ENCODE results near the gene OSER1.

OSER1 gene

DNA sequence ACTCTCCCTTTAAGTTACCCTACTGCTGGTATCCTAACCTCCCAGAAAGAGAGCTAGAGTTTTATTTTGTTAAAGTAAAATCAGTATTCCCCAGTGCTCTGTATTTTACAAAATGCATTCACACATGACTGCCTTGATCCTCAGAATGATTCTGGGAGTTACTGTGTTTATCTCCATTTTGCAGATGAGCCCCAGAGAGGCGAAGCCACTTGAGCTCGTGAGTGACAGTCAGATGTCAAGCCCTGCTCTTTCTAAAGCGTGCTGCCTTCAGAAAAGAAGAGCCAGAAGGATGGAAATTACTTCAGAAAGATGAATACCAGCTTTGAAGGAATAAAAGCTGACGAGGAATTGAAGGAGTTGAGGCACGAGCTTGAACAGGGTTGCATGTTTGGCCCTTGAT, 14.1 kb upstream of the OSER1 start:
- no peaks in the 10 kb centered on the region for H3K9me3 ChIP-seq (ENCODE audit: control insufficient read depth in 2 of 2, low read length in 2 of 2)
- H3K9ac ChIP-seq (ENCODE audit: low read length in 2 of 2): no peak overlapping the region
- no peak overlapping the region for H3K4me3 ChIP-seq (ENCODE audit: low read length in 2 of 2)
- peaks cover 0 to 3% of the 10 kb centered on the region in 2 donors for H3K36me3 ChIP-seq (ENCODE audit: control insufficient read depth in 2 of 2, insufficient read depth in 2 of 2, low read length in 2 of 2)
- no peaks in the 10 kb centered on the region for H3K27me3 ChIP-seq (ENCODE audit: control insufficient read depth in 1 of 2, insufficient read depth in 2 of 2, low read length in 2 of 2)
- no peaks in the 10 kb centered on the region for H3K4me1 ChIP-seq (ENCODE audit: control insufficient read depth, insufficient read depth, low read length)
- no peak overlapping the region for H3K27ac ChIP-seq (ENCODE audit: low read length)

DNA sequence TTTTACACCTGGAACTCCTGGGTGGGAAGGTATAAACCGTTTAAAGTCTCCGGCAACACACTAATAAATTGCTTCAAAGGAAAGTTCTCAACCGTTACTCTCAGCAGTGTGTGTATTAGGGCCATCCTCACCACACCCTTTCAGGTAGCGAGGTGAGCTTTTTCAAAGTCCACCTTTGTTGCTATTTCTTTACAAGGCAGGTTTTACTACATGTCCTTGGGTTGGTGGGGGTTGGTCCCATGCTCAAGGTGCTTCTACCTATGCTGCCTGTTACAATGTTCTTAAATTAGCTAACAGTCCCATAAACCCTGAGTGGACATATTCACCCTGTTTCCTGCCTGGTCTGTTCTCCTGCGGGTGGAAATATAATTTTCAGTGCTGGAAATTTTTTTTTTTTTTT, 13.2 kb upstream of the OSER1 start:
- Histone ChIP-seq H3K4me1 (ENCODE audit: control insufficient read depth, insufficient read depth, low read length) (no peaks in the 10 kb centered on the region), H3K9ac (ENCODE audit: low read length in 2 of 2) (no peak overlapping the region), H3K9me3 (ENCODE audit: control insufficient read depth in 2 of 2, low read length in 2 of 2) (no peaks in the 10 kb centered on the region), H3K4me3 (ENCODE audit: low read length in 2 of 2) (no peak overlapping the region), H3K27ac (ENCODE audit: low read length) (no peak overlapping the region), H3K36me3 (ENCODE audit: control insufficient read depth in 2 of 2, insufficient read depth in 2 of 2, low read length in 2 of 2) (peaks cover 0 to 3% of the 10 kb centered on the region in 2 donors), H3K27me3 (ENCODE audit: control insufficient read depth in 1 of 2, insufficient read depth in 2 of 2, low read length in 2 of 2) (no peaks in the 10 kb centered on the region)

DNA sequence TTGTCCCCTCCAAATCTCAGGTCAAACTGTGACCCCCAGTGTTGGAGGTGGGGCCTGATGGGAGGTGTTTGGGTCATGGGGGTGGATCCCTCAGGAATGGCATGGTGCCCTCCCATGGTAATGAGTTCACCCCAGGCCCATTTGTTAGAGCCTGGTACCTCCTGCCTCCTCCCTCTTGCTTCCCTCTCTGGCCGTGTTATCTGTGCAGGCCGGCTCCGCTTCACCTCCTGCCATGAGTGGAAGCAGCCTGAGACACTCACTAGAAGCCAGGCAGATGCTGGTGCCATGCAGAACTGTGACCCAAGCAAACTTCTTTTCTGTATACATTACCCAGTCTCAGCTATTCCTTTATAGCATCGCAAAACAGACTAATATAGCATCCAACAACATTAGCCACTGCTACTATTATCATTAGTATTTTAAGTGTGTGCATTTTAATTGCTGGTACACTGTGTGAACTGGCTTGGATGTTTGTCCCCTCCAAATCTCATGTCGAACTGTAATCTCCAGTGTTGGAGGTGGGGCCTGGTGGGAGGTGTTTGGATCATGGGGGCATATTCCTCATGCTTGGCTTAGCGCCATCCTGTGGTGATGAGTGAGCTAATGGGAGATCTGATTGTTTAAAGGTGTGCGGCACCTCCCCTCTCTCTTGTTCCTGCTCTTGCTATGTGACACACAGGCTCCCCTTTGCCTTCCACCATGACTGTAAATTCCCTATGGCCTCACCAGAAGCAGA, 12.2 kb upstream of the OSER1 start:
- no peaks in the 10 kb centered on the region for H3K27me3 ChIP-seq (ENCODE audit: control insufficient read depth in 1 of 2, insufficient read depth in 2 of 2, low read length in 2 of 2)
- H3K36me3 ChIP-seq (ENCODE audit: control insufficient read depth in 2 of 2, insufficient read depth in 2 of 2, low read length in 2 of 2): peaks cover 0 to 3% of the 10 kb centered on the region in 2 donors
- no peak overlapping the region for H3K27ac ChIP-seq (ENCODE audit: low read length)
- H3K4me1 ChIP-seq (ENCODE audit: control insufficient read depth, insufficient read depth, low read length): peaks cover 4% of the 10 kb centered on the region
- H3K4me3 ChIP-seq (ENCODE audit: low read length in 2 of 2): no peak overlapping the region
- H3K9ac ChIP-seq (ENCODE audit: low read length in 2 of 2): no peak overlapping the region
- no peaks in the 10 kb centered on the region for H3K9me3 ChIP-seq (ENCODE audit: control insufficient read depth in 2 of 2, low read length in 2 of 2)

DNA sequence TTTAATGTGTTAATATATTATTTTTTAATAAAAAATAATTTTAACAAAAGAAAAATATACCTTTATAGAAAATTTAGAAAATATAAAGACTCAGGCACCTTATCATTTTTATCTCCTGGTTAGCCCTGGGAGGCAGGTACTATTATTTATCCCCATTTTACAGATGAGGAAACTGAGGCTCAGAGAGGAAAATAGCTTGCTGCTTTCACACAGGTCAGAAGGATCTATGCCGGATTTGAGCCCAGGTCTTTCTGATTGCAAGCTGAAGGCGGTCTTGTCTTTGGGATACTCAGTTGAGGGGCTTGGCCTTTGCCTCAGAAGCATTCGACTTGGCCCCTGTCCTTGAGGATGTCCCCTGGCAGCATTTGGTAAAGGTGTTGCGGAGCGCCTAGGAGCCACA, 11.5 kb upstream of the OSER1 start:
- H3K4me1 ChIP-seq (ENCODE audit: control insufficient read depth, insufficient read depth, low read length): peaks cover 4% of the 10 kb centered on the region
- H3K9me3 ChIP-seq (ENCODE audit: control insufficient read depth in 2 of 2, low read length in 2 of 2): no peaks in the 10 kb centered on the region
- no peak overlapping the region for H3K9ac ChIP-seq (ENCODE audit: low read length in 2 of 2)
- no peaks in the 10 kb centered on the region for H3K27me3 ChIP-seq (ENCODE audit: control insufficient read depth in 1 of 2, insufficient read depth in 2 of 2, low read length in 2 of 2)
- H3K4me3 ChIP-seq (ENCODE audit: low read length in 2 of 2): no peak overlapping the region
- peaks cover 0 to 3% of the 10 kb centered on the region in 2 donors for H3K36me3 ChIP-seq (ENCODE audit: control insufficient read depth in 2 of 2, insufficient read depth in 2 of 2, low read length in 2 of 2)
- H3K27ac ChIP-seq (ENCODE audit: low read length): no peak overlapping the region

DNA sequence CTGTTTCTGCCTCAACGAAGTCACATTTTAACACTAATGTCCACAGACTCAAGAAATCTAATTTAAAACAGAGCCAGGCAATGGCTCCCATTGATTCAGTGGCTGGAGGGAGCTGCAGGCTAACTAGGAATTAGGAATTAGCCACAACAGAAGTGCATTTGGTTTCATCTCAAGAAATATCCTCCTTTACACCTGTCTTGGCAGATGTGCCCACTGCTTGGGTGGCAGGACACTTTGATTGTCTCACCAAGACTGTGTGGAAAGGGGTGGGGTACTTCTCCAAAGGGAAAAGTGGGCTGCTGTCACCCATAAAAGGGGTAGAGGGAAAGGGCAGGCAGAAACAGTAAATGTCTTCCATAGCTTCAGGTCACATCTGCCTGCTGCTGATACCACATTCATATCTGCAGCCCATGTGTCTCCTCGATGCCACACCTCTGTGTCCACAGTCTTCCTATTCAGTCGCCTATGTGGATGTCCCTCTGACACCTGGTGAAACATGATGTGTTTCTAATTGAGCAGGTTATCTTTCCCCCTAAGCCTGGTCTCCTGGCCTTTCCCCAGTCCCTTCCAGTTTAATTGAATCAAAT, 10.9 kb upstream of the OSER1 start:
- Histone ChIP-seq H3K9ac (ENCODE audit: low read length in 2 of 2) (no peak overlapping the region), H3K27me3 (ENCODE audit: control insufficient read depth in 1 of 2, insufficient read depth in 2 of 2, low read length in 2 of 2) (no peaks in the 10 kb centered on the region), H3K4me3 (ENCODE audit: low read length in 2 of 2) (no peak overlapping the region), H3K36me3 (ENCODE audit: control insufficient read depth in 2 of 2, insufficient read depth in 2 of 2, low read length in 2 of 2) (peaks cover 0 to 5% of the 10 kb centered on the region in 2 donors), H3K9me3 (ENCODE audit: control insufficient read depth in 2 of 2, low read length in 2 of 2) (no peaks in the 10 kb centered on the region), H3K27ac (ENCODE audit: low read length) (no peak overlapping the region), H3K4me1 (ENCODE audit: control insufficient read depth, insufficient read depth, low read length) (peaks cover 7% of the 10 kb centered on the region)

DNA sequence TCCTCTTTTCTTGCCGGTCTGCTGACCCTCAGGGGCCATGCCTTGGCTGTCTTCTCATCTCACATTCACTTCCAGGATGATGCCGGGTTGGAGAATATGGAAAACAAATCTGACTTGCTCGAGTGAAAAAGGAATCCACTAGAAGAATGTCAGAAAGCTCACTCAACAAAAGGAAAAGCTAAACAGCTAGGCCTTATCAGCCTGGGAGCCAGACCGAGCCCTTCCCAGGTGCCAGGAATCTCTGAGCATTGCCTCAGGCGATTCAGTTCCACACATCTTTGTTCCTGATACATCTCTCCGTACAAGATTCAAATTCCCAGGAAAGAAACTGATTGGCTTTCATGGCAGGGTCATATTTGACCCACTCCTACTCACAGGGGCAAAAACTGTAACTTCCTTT, 9.2 kb upstream of the OSER1 start:
- no peaks in the 10 kb centered on the region for H3K27me3 ChIP-seq (ENCODE audit: control insufficient read depth in 1 of 2, insufficient read depth in 2 of 2, low read length in 2 of 2)
- no peak overlapping the region for H3K9ac ChIP-seq (ENCODE audit: low read length in 2 of 2)
- peaks cover 0 to 7% of the 10 kb centered on the region in 2 donors for H3K36me3 ChIP-seq (ENCODE audit: control insufficient read depth in 2 of 2, insufficient read depth in 2 of 2, low read length in 2 of 2)
- peaks cover 11% of the 10 kb centered on the region for H3K4me1 ChIP-seq (ENCODE audit: control insufficient read depth, insufficient read depth, low read length)
- H3K4me3 ChIP-seq (ENCODE audit: low read length in 2 of 2): no peak overlapping the region
- H3K9me3 ChIP-seq (ENCODE audit: control insufficient read depth in 2 of 2, low read length in 2 of 2): no peaks in the 10 kb centered on the region
- H3K27ac ChIP-seq (ENCODE audit: low read length): no peak overlapping the region

DNA sequence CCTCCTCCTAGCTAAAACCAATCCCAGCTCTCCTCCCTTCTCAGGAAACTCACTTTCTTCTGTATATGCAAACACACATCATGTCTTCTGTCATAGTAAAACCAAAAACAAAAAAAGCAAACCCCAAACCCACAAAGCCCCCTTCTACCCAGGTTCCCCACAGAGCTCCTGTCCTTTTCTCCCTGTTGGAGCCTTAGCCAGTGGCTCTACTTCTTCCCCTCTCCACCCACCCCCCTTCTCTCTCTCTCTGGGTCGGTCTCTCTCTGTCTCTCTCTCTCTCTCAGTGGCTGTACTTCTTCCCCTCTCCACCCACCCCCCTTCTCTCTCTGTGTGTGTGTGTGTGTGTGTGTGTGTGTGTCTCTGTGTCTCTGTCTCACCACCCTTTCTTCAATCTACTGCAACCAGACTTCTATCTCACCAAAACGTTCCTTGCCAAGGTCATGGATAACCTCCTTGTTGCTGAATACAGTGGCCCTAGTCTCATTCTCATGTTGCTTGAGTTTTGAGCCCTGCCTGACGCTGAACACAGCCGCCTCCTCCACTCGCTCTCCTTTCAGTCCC, 8.7 kb upstream of the OSER1 start:
- Histone ChIP-seq H3K27ac (ENCODE audit: low read length) (no peak overlapping the region), H3K4me1 (ENCODE audit: control insufficient read depth, insufficient read depth, low read length) (peaks cover 11% of the 10 kb centered on the region), H3K27me3 (ENCODE audit: control insufficient read depth in 1 of 2, insufficient read depth in 2 of 2, low read length in 2 of 2) (no peaks in the 10 kb centered on the region), H3K9me3 (ENCODE audit: control insufficient read depth in 2 of 2, low read length in 2 of 2) (no peaks in the 10 kb centered on the region), H3K9ac (ENCODE audit: low read length in 2 of 2) (no peak overlapping the region), H3K4me3 (ENCODE audit: low read length in 2 of 2) (no peak overlapping the region), H3K36me3 (ENCODE audit: control insufficient read depth in 2 of 2, insufficient read depth in 2 of 2, low read length in 2 of 2) (peaks cover 0 to 7% of the 10 kb centered on the region in 2 donors)

DNA sequence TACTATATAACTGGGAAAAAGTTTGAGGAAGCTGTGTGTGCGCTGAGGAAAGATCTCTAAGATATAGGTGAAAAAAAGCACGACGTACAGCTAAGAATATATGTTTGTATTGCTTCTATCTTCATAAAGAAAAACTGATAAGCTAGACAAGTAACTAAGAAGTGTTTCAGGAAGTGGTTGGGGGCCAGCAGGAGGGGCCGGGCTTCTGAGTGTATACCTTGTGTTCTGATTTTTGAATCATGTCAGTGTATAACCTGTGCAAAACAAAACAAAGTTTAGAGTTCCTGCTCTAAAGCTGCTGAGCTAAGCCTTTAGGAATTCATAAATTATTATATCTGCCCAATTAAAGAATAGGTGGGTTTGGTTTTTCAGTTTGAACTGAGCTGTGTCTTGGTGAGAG, 7.9 kb upstream of the OSER1 start:
- H3K36me3 ChIP-seq (ENCODE audit: control insufficient read depth in 2 of 2, insufficient read depth in 2 of 2, low read length in 2 of 2): peaks cover 0 to 7% of the 10 kb centered on the region in 2 donors
- no peak overlapping the region for H3K4me3 ChIP-seq (ENCODE audit: low read length in 2 of 2)
- no peaks in the 10 kb centered on the region for H3K9me3 ChIP-seq (ENCODE audit: control insufficient read depth in 2 of 2, low read length in 2 of 2)
- H3K9ac ChIP-seq (ENCODE audit: low read length in 2 of 2): no peak overlapping the region
- no peaks in the 10 kb centered on the region for H3K27me3 ChIP-seq (ENCODE audit: control insufficient read depth in 1 of 2, insufficient read depth in 2 of 2, low read length in 2 of 2)
- H3K27ac ChIP-seq (ENCODE audit: low read length): no peak overlapping the region
- peaks cover 11% of the 10 kb centered on the region for H3K4me1 ChIP-seq (ENCODE audit: control insufficient read depth, insufficient read depth, low read length)

DNA sequence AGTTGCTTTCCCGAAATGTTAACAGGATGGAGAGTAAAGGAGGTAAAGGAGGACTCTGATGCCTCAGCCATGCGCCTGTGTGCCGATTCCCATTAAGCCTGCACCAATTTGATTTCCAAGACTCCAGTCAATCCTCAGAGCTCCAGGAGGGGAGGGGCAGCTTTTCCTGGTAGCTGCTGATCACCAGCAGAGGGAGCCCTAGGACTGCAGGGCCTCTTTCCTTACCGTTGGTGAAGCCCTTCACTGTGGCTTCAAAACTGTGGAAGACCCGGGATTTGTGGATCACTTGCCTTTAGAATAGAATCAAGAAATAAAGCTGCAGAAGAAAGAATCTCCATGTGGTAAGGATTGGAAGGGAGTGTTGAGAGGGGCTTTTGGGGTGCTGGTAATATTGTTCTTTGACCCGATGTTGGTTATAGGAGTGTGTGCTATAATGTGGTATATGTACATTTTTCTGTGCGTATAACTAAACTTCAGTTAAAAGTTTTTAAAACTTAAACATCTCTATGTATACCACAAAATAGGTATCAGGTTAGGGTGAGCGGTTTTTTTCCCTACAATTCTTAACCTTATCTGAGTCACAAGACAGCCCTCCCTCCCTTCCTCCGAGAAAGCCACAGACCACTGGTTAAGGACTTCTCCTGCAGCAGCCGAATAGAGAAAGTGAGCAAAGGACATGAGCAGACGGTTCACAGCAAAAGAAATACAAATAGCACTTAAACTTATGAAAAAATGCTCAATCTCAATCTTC, 6.9 kb upstream of the OSER1 start:
- peak overlapping the region; percentile 1 to 42 for H3K9ac ChIP-seq (ENCODE audit: low read length in 2 of 2)
- H3K4me1 ChIP-seq (ENCODE audit: control insufficient read depth, insufficient read depth, low read length): peaks cover 11% of the 10 kb centered on the region
- no peaks in the 10 kb centered on the region for H3K9me3 ChIP-seq (ENCODE audit: control insufficient read depth in 2 of 2, low read length in 2 of 2)
- H3K36me3 ChIP-seq (ENCODE audit: control insufficient read depth in 2 of 2, insufficient read depth in 2 of 2, low read length in 2 of 2): peaks cover 0 to 7% of the 10 kb centered on the region in 2 donors
- H3K27me3 ChIP-seq (ENCODE audit: control insufficient read depth in 1 of 2, insufficient read depth in 2 of 2, low read length in 2 of 2): no peaks in the 10 kb centered on the region
- no peak overlapping the region for H3K4me3 ChIP-seq (ENCODE audit: low read length in 2 of 2)
- H3K27ac ChIP-seq (ENCODE audit: low read length): no peak overlapping the region

DNA sequence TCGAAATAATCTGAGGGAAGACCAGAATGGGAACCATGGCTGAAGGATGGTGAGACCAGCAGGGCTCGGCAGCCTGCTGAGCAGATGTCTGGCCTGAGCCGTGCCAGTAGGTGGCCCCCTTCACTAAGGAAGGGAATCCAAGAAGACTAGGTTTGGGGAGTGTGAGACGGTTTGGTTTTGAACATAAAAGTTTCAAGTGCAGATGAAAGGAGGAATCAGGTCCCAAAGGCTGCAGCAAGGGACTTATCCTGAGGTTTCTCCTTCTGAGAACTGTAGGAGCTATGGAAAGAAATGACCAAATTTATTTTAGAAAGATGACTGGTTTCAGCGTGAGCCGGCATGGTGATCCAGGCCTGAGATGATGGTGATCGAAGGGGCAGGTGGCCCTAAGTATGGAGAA, 4.6 kb upstream of the OSER1 start:
- Histone ChIP-seq H3K9ac (ENCODE audit: low read length in 2 of 2) (peak overlapping the region; percentile 21 to 35), H3K36me3 (ENCODE audit: control insufficient read depth in 2 of 2, insufficient read depth in 2 of 2, low read length in 2 of 2) (peaks cover 0 to 3% of the 10 kb centered on the region in 2 donors), H3K27me3 (ENCODE audit: control insufficient read depth in 1 of 2, insufficient read depth in 2 of 2, low read length in 2 of 2) (no peaks in the 10 kb centered on the region), H3K27ac (ENCODE audit: low read length) (no peak overlapping the region), H3K9me3 (ENCODE audit: control insufficient read depth in 2 of 2, low read length in 2 of 2) (no peaks in the 10 kb centered on the region), H3K4me1 (ENCODE audit: control insufficient read depth, insufficient read depth, low read length) (peaks cover 22% of the 10 kb centered on the region), H3K4me3 (ENCODE audit: low read length in 2 of 2) (no peak overlapping the region)

Data from stomach smooth muscle (tissue), 2 donors.